ENCODE data around the gene RAMP1.
"Not testable (repeated sequence)": the region's sequence is repeated elsewhere in the genome, so short reads cannot be mapped to it uniquely, and the experiment has no call there.

RAMP1 gene

GRCh38 chr2:237835372-237835771 lies 24.1 kb upstream of the RAMP1 start:
- DNase-seq (ENCODE audit: low read depth) = no peak
- no peak overlapping the region for H3K4me3 ChIP-seq (ENCODE audit: low read depth, low read length)
- TF ChIP-seq POLR2A (IDR thresholded peaks at IDR 0.05; ENCODE audit: extremely low read depth, insufficient read length) (no peak), MYC (IDR thresholded peaks at IDR 0.05; ENCODE audit: low read depth, low read length) (no peak), MAX (IDR thresholded peaks at IDR 0.05; ENCODE audit: low read depth, low read length) (no peak), CTCF (IDR thresholded peaks at IDR 0.05; ENCODE audit: low read depth, low read length) (no peak)

GRCh38 chr2:237841051-237841450 lies 18.4 kb upstream of the RAMP1 start:
- no peak for DNase-seq (ENCODE audit: low read depth)
- no peak for TF ChIP-seq CTCF (IDR thresholded peaks at IDR 0.05; ENCODE audit: low read depth, low read length)
- TF ChIP-seq MYC (IDR thresholded peaks at IDR 0.05; ENCODE audit: low read depth, low read length) = no peak
- no peak for TF ChIP-seq POLR2A (IDR thresholded peaks at IDR 0.05; ENCODE audit: extremely low read depth, insufficient read length)
- no peak for TF ChIP-seq MAX (IDR thresholded peaks at IDR 0.05; ENCODE audit: low read depth, low read length)
- H3K4me3 ChIP-seq (ENCODE audit: low read depth, low read length) = no peak overlapping the region

- H3K4me3 ChIP-seq (ENCODE audit: low read depth, low read length); DNase-seq (ENCODE audit: low read depth): not testable (repeated sequence)
Observed at GRCh38 chr2:237848940-237849339, 10.5 kb upstream of the RAMP1 start.

GRCh38 chr2:237854295-237854694 lies 5.1 kb upstream of the RAMP1 start:
- H3K4me3 ChIP-seq (ENCODE audit: low read depth, low read length) = no peak overlapping the region
- DNase-seq (ENCODE audit: low read depth) = no peak
- no peak for TF ChIP-seq POLR2A (IDR thresholded peaks at IDR 0.05; ENCODE audit: extremely low read depth, insufficient read length)
- no peak for TF ChIP-seq CTCF (IDR thresholded peaks at IDR 0.05; ENCODE audit: low read depth, low read length)
- TF ChIP-seq MYC (IDR thresholded peaks at IDR 0.05; ENCODE audit: low read depth, low read length) = no peak
- TF ChIP-seq MAX (IDR thresholded peaks at IDR 0.05; ENCODE audit: low read depth, low read length) = no peak

- no peak for TF ChIP-seq CTCF (IDR thresholded peaks at IDR 0.05; ENCODE audit: low read depth, low read length)
- TF ChIP-seq MAX (IDR thresholded peaks at IDR 0.05; ENCODE audit: low read depth, low read length) = no peak
- TF ChIP-seq MYC (IDR thresholded peaks at IDR 0.05; ENCODE audit: low read depth, low read length) = no peak
- no peak for TF ChIP-seq POLR2A (IDR thresholded peaks at IDR 0.05; ENCODE audit: extremely low read depth, insufficient read length)
- H3K4me3 ChIP-seq (ENCODE audit: low read depth, low read length) = no peak overlapping the region
- no peak for DNase-seq (ENCODE audit: low read depth)
Observed at GRCh38 chr2:237857791-237858190, 1.6 kb upstream of the RAMP1 start.

GRCh38 chr2:237858294-237859081 lies 935 bp upstream of the RAMP1 start:
- peak; percentile 74 for DNase-seq (ENCODE audit: low read depth)

More at GRCh38 chr2:237858294-237859081, 935 bp upstream of the RAMP1 start:
- TF ChIP-seq MYC (IDR thresholded peaks at IDR 0.05; ENCODE audit: low read depth, low read length) (peak; percentile 17; the same call in 1 of the 2 replicates), POLR2A (IDR thresholded peaks at IDR 0.05; ENCODE audit: extremely low read depth, insufficient read length) (no peak), CTCF (IDR thresholded peaks at IDR 0.05; ENCODE audit: low read depth, low read length) (peak; percentile 78), MAX (IDR thresholded peaks at IDR 0.05; ENCODE audit: low read depth, low read length) (0 out of 2 replicates have a peak, but pooled peaks have one; percentile 15)
- no peak overlapping the region for H3K4me3 ChIP-seq (ENCODE audit: low read depth, low read length)

All from NB4 (cell line).